H9 (cell line): ENCODE measurements around the gene OSBPL8. TPM values are rescaled to one million over a fixed set of nuclear protein-coding genes. Genes with fewer than 3 reads are reported as not detected.

Experiments
- DNase-seq: peaks from one replicate; pipeline ENCODE4 v3.0.0-alpha.2; 2017
- H2AFZ ChIP-seq: one replicate; pipeline ENCODE4 v1.6.1; 2013; ENCODE audit warnings: mild to moderate bottlenecking, low read length, control low read depth, moderate library complexity
- H2AK5ac ChIP-seq: 2 replicates; pipeline ENCODE4 v1.6.1; 2013; ENCODE audit warnings: low read length, control low read depth, mixed read lengths; ENCODE audit not compliant: insufficient read length
- H2BK120ac ChIP-seq: one replicate; pipeline ENCODE4 v1.6.1; 2013; ENCODE audit warnings: low read depth, mild to moderate bottlenecking, low read length, control low read depth, inconsistent platforms; ENCODE audit not compliant: poor library complexity, severe bottlenecking
- H2BK12ac ChIP-seq: 2 replicates; pipeline ENCODE4 v1.6.1; 2013; ENCODE audit warnings: low read length, control low read depth, mixed read lengths, low read depth; ENCODE audit not compliant: insufficient read length
- H2BK15ac ChIP-seq: 2 replicates; pipeline ENCODE4 v1.6.1; 2013; ENCODE audit warnings: low read depth, low read length, control low read depth
- H2BK20ac ChIP-seq: one replicate; pipeline ENCODE4 v1.6.1; 2013; ENCODE audit warnings: low read depth, mild to moderate bottlenecking, low read length, control low read depth, inconsistent platforms; ENCODE audit not compliant: poor library complexity, severe bottlenecking
- H2BK5ac ChIP-seq: 2 replicates; pipeline ENCODE4 v1.6.1; 2013; ENCODE audit warnings: low read length, control low read depth, mixed read lengths; ENCODE audit not compliant: insufficient read length
- H3K14ac ChIP-seq: 2 replicates; pipeline ENCODE4 v1.6.1; 2013; ENCODE audit warnings: low read length, control low read depth; ENCODE audit not compliant: insufficient read depth
- H3K18ac ChIP-seq: 2 replicates; pipeline ENCODE4 v1.6.1; 2013; ENCODE audit warnings: low read depth, mild to moderate bottlenecking, mixed read lengths, low read length, control low read depth; ENCODE audit not compliant: insufficient read length
- H3K23ac ChIP-seq: 2 replicates; pipeline ENCODE4 v1.6.1; 2013; ENCODE audit warnings: low read length, control low read depth, mixed read lengths, low read depth; ENCODE audit not compliant: insufficient read length
- H3K23me2 ChIP-seq: 2 replicates; pipeline ENCODE4 v1.6.1; 2013; ENCODE audit warnings: low read depth, mild to moderate bottlenecking, mixed read lengths, low read length, control low read depth; ENCODE audit not compliant: insufficient read length, poor library complexity, severe bottlenecking
- H3K27ac ChIP-seq: 2 replicates; pipeline ENCODE4 v1.5.1; 2013; ENCODE audit warnings: low read length, control low read depth, mixed read lengths, low read depth; ENCODE audit not compliant: insufficient read length
- H3K27me3 ChIP-seq: 2 replicates; pipeline ENCODE4 v1.6.1; 2013; ENCODE audit warnings: low read length, control low read depth, inconsistent platforms; ENCODE audit not compliant: insufficient read depth
- H3K4ac ChIP-seq: 2 replicates; pipeline ENCODE4 v1.6.1; 2013; ENCODE audit warnings: low read depth, mild to moderate bottlenecking, control low read depth, inconsistent platforms, low read length, moderate library complexity
- H3K4me1 ChIP-seq: 2 replicates; pipeline ENCODE4 v1.6.1; 2013; ENCODE audit warnings: low read length, control low read depth, inconsistent platforms; ENCODE audit not compliant: insufficient read depth
- H3K4me2 ChIP-seq: 2 replicates; pipeline ENCODE4 v1.6.1; 2013; ENCODE audit warnings: low read length, control low read depth, mixed read lengths; ENCODE audit not compliant: insufficient read length, insufficient read depth
- H3K56ac ChIP-seq: 2 replicates; pipeline ENCODE4 v1.6.1; 2013; ENCODE audit warnings: low read depth, mild to moderate bottlenecking, mixed read lengths, low read length, control low read depth; ENCODE audit not compliant: insufficient read length
- H3K79me1 ChIP-seq: 2 replicates; pipeline ENCODE4 v1.6.1; 2013; ENCODE audit warnings: low read depth, mild to moderate bottlenecking, moderate library complexity, low read length, control low read depth, inconsistent platforms; ENCODE audit not compliant: insufficient read depth, poor library complexity, severe bottlenecking
- H3K79me2 ChIP-seq: 2 replicates; pipeline ENCODE4 v1.6.1; 2013; ENCODE audit warnings: low read length, control low read depth, inconsistent platforms; ENCODE audit not compliant: insufficient read depth
- H3K9ac ChIP-seq: 2 replicates; pipeline ENCODE4 v1.6.1; 2013; ENCODE audit warnings: low read length, control low read depth, mixed read lengths; ENCODE audit not compliant: insufficient read length; ENCODE audit errors: extremely low read depth
- H3K9me3 ChIP-seq: one replicate; pipeline ENCODE4 v1.6.1; 2013; ENCODE audit warnings: low read depth, low read length, inconsistent platforms; ENCODE audit not compliant: control insufficient read depth
- H3T11ph ChIP-seq: one replicate; pipeline ENCODE4 v1.6.1; 2013; ENCODE audit warnings: mild to moderate bottlenecking, low read length, control low read depth, inconsistent platforms
- H4K20me1 ChIP-seq: one replicate; pipeline ENCODE4 v1.6.1; 2013; ENCODE audit not compliant: control insufficient read depth, insufficient read length, insufficient read depth
- H4K5ac ChIP-seq: 2 replicates; pipeline ENCODE4 v1.6.1; 2013; ENCODE audit warnings: low read depth, mild to moderate bottlenecking, mixed read lengths, low read length, control low read depth; ENCODE audit not compliant: insufficient read length
- H4K8ac ChIP-seq: replicated peaks from 2 replicates; pipeline ENCODE4 v1.6.1; 2013; ENCODE audit warnings: low read length, control low read depth, mixed read lengths, low read depth; ENCODE audit not compliant: insufficient read length
- H4K91ac ChIP-seq: 2 replicates; pipeline ENCODE4 v1.6.1; 2013; ENCODE audit warnings: low read depth, mild to moderate bottlenecking, moderate library complexity, mixed read lengths, low read length, control low read depth; ENCODE audit not compliant: insufficient read length
- H3K27ac Mint-ChIP-seq, 3 experiments: 2 replicates in 2 of 3; 3 replicates in 1 of 3; pipeline ENCODE4 v1.8.0; 2020 to 2021; ENCODE audit warnings: mixed read lengths in 3 of 3, mild to moderate bottlenecking in 1 of 3, moderate library complexity in 1 of 3
- H3K27me3 Mint-ChIP-seq: 2 replicates; pipeline ENCODE4 v1.8.0; 2021; ENCODE audit warnings: low read depth, mild to moderate bottlenecking, moderate library complexity, mixed read lengths
- H3K36me3 Mint-ChIP-seq, 3 experiments: 2 replicates in 2 of 3; 3 replicates in 1 of 3; pipeline ENCODE4 v1.8.0; 2020 to 2021; ENCODE audit warnings: low read depth in 3 of 3, mixed read lengths in 3 of 3; ENCODE audit not compliant: insufficient read depth in 1 of 3
- H3K4me1 Mint-ChIP-seq, 2 experiments: 2 replicates each; pipeline ENCODE4 v1.8.0; 2020; ENCODE audit warnings: mixed read lengths in 2 of 2
- H3K4me3 Mint-ChIP-seq, 2 experiments: 2 replicates in 1 of 2; 3 replicates in 1 of 2; pipeline ENCODE4 v1.8.0; 2020 to 2021; ENCODE audit warnings: mild to moderate bottlenecking in 2 of 2, mixed read lengths in 2 of 2, moderate library complexity in 1 of 2
- H3K9me3 Mint-ChIP-seq, 2 experiments: 2 replicates in 1 of 2; 3 replicates in 1 of 2; pipeline ENCODE4 v1.8.0; 2020; ENCODE audit warnings: mild to moderate bottlenecking in 2 of 2, mixed read lengths in 2 of 2, moderate library complexity in 1 of 2
- WGBS: extraction: QIAGEN DNeasy Blood & Tissue Kit; methylation state at CpG from one replicate; pipeline ENCODE4 v1.1.7; 2013; ENCODE audit warnings: missing lambda C conversion rate, low lambda C conversion rate, mixed read lengths; ENCODE audit not compliant: insufficient read length; ENCODE audit errors: extremely low coverage; 5-methylcytosine and 5-hydroxymethylcytosine counted together
- total RNA-seq: library from RNA; stranded (reverse); gene quantifications from 2 replicates; pipeline ENCODE4 v1.2.1, GENCODE V29; 2021
- TF ChIP-seq, protein P1 (sequence below): fragments of 200-600 bp; sonication (generic); conservative IDR thresholded peaks from 3 replicates; pipeline ENCODE4 v1.8.0; 2021; ENCODE audit warnings: antibody characterized with exemption, mild to moderate bottlenecking

OSBPL8 gene
- total RNA-seq, 1 experiment from 2014 or later, result 61.2 TPM

DNA sequence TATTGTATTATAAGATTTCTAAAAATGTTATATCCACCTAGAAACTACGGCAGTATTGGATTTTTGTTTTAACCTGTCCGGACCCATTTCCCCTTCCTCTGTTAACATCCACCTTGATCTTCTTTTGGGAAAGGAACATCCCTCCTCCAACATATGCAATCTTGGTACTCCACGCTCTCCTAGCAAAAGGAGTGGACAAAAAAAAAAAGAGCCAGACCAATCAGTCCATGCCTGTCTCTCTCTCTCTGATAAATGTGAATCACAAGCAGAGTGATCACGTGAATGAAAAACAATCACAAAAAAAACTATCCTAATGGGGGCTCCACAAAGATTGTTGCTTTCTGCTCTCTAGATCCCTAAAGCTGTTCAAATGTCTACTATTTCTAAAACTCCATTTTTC, 27.1 kb downstream of the OSBPL8 start:
- Histone ChIP-seq H3T11ph (no peak overlapping the region), H4K8ac (no peak overlapping the region), H3K79me1 (no peaks in the 10 kb centered on the region), H2AFZ (no peak overlapping the region), H4K20me1 (no peaks in the 10 kb centered on the region), H3K27me3 (no peaks in the 10 kb centered on the region), H3K4me2 (no peak overlapping the region), H3K23ac (no peak overlapping the region), H4K91ac (no peak overlapping the region), H2BK15ac (no peak overlapping the region), H3K4me1 (no peaks in the 10 kb centered on the region), H2AK5ac (no peak overlapping the region), H2BK20ac (no peak overlapping the region), H3K14ac (no peak overlapping the region), H3K18ac (no peak overlapping the region), H3K9me3 (no peaks in the 10 kb centered on the region), H3K9ac (no peak overlapping the region), H2BK12ac (no peak overlapping the region), H3K27ac (no peak overlapping the region), H3K56ac (no peak overlapping the region), H4K5ac (no peak overlapping the region), H3K79me2 (peaks cover 2% of the 10 kb centered on the region; the same call in 1 of the 2 replicates), H2BK5ac (no peak overlapping the region), H2BK120ac (no peak overlapping the region), H3K4ac (no peak overlapping the region), H3K23me2 (no peaks in the 10 kb centered on the region)
- WGBS, result no CpG with 5 or more reads among the region's 4 CpGs
- H3K4me3 Mint-ChIP-seq, result no peak overlapping the region
- peaks cover 4 to 25% (median 6%) of the 10 kb centered on the region in 3 experiments; a peak in 6 of 7 replicates for H3K36me3 Mint-ChIP-seq
- no peaks in the 10 kb centered on the region for H3K27me3 Mint-ChIP-seq
- TF ChIP-seq, protein P1, sequence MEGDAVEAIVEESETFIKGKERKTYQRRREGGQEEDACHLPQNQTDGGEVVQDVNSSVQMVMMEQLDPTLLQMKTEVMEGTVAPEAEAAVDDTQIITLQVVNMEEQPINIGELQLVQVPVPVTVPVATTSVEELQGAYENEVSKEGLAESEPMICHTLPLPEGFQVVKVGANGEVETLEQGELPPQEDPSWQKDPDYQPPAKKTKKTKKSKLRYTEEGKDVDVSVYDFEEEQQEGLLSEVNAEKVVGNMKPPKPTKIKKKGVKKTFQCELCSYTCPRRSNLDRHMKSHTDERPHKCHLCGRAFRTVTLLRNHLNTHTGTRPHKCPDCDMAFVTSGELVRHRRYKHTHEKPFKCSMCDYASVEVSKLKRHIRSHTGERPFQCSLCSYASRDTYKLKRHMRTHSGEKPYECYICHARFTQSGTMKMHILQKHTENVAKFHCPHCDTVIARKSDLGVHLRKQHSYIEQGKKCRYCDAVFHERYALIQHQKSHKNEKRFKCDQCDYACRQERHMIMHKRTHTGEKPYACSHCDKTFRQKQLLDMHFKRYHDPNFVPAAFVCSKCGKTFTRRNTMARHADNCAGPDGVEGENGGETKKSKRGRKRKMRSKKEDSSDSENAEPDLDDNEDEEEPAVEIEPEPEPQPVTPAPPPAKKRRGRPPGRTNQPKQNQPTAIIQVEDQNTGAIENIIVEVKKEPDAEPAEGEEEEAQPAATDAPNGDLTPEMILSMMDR, result no peak
- no peak overlapping the region for H3K27ac Mint-ChIP-seq
- peaks cover 8 to 27% of the 10 kb centered on the region in 2 experiments for H3K4me1 Mint-ChIP-seq
- no peak for DNase-seq
- H3K9me3 Mint-ChIP-seq, result peaks cover 0 to 4% of the 10 kb centered on the region in 2 experiments; a peak in 1 of 5 replicates
